Kidney (tissue), 14 donors: ENCODE data around the gene UBE3C. TPM values are rescaled to one million over a fixed set of nuclear protein-coding genes. Genes with fewer than 3 reads are reported as not detected.
"Not testable (repeated sequence)": the region's sequence is repeated elsewhere in the genome, so short reads cannot be mapped to it uniquely, and the experiment has no call there.

Experiments
- DNase-seq, 5 donors: peaks; one replicate each; pipeline ENCODE4 v3.0.0-alpha.2; 2013 to 2020
- FAIRE-seq: peaks from 2 replicates; lab custom pipeline; 2012; peaks lifted over from hg19 to GRCh38; lab: Jason Lieb, UNC
- H3K27ac ChIP-seq, 2 donors: one replicate each; pipeline ENCODE4 v1.7.0; 2013; ENCODE audit warnings: low read depth in 2 of 2, low read length in 2 of 2, inconsistent platforms in 1 of 2
- H3K27me3 ChIP-seq: one replicate; pipeline ENCODE4 v1.7.1; 2013; ENCODE audit warnings: low read length, inconsistent platforms; ENCODE audit not compliant: control insufficient read depth, insufficient read depth
- H3K36me3 ChIP-seq, 3 donors: one replicate each; pipeline versions ENCODE4 v1.7.0 to v1.7.1; 2013; ENCODE audit warnings: low read length in 3 of 3, control low read depth in 1 of 3, inconsistent platforms in 1 of 3; ENCODE audit not compliant: insufficient read depth in 3 of 3, control insufficient read depth in 2 of 3
- H3K4me1 ChIP-seq, 3 donors: one replicate each; pipeline versions ENCODE4 v1.7.0 to v1.7.1; 2013; ENCODE audit warnings: low read length in 3 of 3, inconsistent platforms in 1 of 3, low read depth in 1 of 3; ENCODE audit not compliant: control insufficient read depth in 2 of 3, insufficient read depth in 2 of 3
- H3K4me3 ChIP-seq, 3 donors: one replicate each; pipeline versions ENCODE4 v1.7.0 to v1.8.1; 2013; ENCODE audit warnings: low read length in 3 of 3, control low read depth in 1 of 3, inconsistent platforms in 1 of 3
- H3K9ac ChIP-seq, 3 donors: one replicate each; pipeline versions ENCODE4 v1.7.0 to v1.7.1; 2013; ENCODE audit warnings: low read length in 3 of 3, control low read depth in 1 of 3, inconsistent platforms in 1 of 3
- H3K9me3 ChIP-seq, 3 donors: one replicate each; pipeline versions ENCODE4 v1.7.0 to v1.7.1; 2013; ENCODE audit warnings: low read length in 3 of 3, control low read depth in 1 of 3, inconsistent platforms in 1 of 3; ENCODE audit not compliant: control insufficient read depth in 2 of 3, insufficient read depth in 1 of 3
- intact Hi-C: fragments of 100-400 bp; cut with DNase I; formaldehyde crosslinking; loops from one replicate; pipeline ENCODE4 v1.11.1; 2022
- polyA plus RNA-seq: library from polyadenylated mRNA; stranded (reverse); fragments of 350-450 nt; fragmentation: Illumina TruSeq; extraction: RNeasy Lipid Tissue Mini Kit (QIAGEN cat#74804); gene quantifications from one replicate; pipeline ENCODE4 v1.2.3, GENCODE V29; 2014; ENCODE audit warnings: low read depth, low replicate concordance; ENCODE audit not compliant: insufficient read depth
- total RNA-seq: library from RNA; stranded (reverse); fragmentation: NEBNext Ultra II Directional; extraction: Animal tissue kit (Norgen Biotek cat#: 25700); gene quantifications from one replicate; pipeline ENCODE4 v1.2.1, GENCODE V29; 2021
- TF ChIP-seq, protein P1 (sequence below): IDR thresholded peaks from 3 replicates; pipeline ENCODE4 v1.5.1; 2012; ENCODE audit warnings: mild to moderate bottlenecking, moderate library complexity, borderline replicate concordance; ENCODE audit not compliant: insufficient read depth; ENCODE audit errors: extremely low read depth
- donor health status: control.
- donor health status: control.
- donor health status: control.
- donor health status: control.
- donor health status: control.
- donor health status: DM: yes; HTN: yes; CAD: no.
- donor health status: Normal renal cell carcinoma (clear cell type).

The UBE3C gene
- total and polyA plus RNA-seq, 2 donors from 2014 or later: 20.9 to 58.5 TPM

DNA sequence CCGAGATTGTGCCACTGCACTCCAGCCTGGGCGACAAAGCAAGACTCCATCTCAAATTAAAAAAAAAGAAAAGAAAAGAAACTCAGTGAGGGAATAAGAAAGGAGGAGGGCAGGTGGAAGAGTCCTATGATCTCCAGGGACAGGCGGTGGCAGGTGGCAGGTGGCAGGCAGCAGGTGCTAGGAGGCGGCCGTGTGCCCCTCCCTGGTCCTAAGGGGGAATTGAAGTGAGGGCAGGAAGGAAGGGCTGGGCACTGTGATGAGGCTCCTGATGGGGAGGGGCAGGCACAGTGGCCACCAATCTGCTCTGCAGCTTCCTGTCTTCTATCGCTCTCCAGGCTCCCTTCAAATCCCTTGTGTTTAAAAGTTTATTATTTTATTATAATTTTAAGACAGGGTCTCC is 41.2 kb upstream of the UBE3C start:
- Histone ChIP-seq H3K4me1 (no peaks in the 10 kb centered on the region), H3K9me3 (peaks cover 0 to 8% (median 6%) of the 10 kb centered on the region in 3 donors), H3K36me3 (no peaks in the 10 kb centered on the region), H3K9ac (no peak overlapping the region), H3K27me3 (no peaks in the 10 kb centered on the region), H3K4me3 (no peak overlapping the region), H3K27ac (no peak overlapping the region)
- intact Hi-C loops: no loop called here
- no peak for DNase-seq
- FAIRE-seq: no peak
- TF ChIP-seq, protein P1, sequence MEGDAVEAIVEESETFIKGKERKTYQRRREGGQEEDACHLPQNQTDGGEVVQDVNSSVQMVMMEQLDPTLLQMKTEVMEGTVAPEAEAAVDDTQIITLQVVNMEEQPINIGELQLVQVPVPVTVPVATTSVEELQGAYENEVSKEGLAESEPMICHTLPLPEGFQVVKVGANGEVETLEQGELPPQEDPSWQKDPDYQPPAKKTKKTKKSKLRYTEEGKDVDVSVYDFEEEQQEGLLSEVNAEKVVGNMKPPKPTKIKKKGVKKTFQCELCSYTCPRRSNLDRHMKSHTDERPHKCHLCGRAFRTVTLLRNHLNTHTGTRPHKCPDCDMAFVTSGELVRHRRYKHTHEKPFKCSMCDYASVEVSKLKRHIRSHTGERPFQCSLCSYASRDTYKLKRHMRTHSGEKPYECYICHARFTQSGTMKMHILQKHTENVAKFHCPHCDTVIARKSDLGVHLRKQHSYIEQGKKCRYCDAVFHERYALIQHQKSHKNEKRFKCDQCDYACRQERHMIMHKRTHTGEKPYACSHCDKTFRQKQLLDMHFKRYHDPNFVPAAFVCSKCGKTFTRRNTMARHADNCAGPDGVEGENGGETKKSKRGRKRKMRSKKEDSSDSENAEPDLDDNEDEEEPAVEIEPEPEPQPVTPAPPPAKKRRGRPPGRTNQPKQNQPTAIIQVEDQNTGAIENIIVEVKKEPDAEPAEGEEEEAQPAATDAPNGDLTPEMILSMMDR: no peak

DNA sequence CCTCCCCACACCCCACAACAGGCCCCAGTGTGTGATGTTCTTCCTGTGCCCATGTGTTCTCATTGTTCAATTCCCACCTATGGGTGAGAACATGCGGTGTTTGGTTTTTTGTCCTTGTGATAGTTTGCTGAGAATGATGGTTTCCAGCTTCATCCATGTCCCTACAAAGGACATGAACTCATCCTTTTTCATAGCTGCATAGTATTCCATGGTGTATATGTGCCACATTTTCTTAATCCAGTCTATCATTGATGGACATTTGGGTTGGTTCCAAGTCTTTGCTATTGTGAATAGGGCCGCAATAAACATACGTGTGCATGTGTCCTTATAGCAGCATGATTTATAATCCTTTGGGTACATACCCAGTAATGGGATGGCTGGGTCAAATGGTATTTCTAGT is 38.7 kb upstream of the UBE3C start:
- H3K9me3 ChIP-seq, H3K36me3 ChIP-seq, H3K27ac ChIP-seq, H3K27me3 ChIP-seq, DNase-seq, H3K9ac ChIP-seq, H3K4me3 ChIP-seq, H3K4me1 ChIP-seq, intact Hi-C loops, FAIRE-seq: not testable (repeated sequence)

DNA sequence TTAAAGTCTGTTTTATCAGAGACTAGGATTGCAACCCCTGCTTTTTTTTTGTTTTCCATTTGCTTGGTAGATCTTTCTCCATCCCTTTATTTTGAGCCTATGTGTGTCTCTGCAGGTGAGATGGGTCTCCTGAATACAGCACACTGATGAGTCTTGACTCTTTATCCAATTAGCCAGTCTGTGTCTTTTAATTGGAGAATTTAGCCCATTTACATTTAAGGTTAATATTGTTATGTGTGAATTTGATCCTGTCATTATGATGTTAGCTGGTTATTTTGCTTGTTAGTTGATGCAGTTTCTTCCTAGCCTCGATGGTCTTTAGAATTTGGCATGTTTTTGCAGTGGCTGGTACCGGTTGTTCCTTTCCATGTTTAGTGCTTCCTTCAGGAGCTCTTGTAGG is 35.1 kb upstream of the UBE3C start:
- H3K9ac ChIP-seq, H3K27ac ChIP-seq, H3K27me3 ChIP-seq, H3K4me1 ChIP-seq, DNase-seq, H3K9me3 ChIP-seq, FAIRE-seq, H3K4me3 ChIP-seq, intact Hi-C loops, H3K36me3 ChIP-seq: not testable (repeated sequence)

DNA sequence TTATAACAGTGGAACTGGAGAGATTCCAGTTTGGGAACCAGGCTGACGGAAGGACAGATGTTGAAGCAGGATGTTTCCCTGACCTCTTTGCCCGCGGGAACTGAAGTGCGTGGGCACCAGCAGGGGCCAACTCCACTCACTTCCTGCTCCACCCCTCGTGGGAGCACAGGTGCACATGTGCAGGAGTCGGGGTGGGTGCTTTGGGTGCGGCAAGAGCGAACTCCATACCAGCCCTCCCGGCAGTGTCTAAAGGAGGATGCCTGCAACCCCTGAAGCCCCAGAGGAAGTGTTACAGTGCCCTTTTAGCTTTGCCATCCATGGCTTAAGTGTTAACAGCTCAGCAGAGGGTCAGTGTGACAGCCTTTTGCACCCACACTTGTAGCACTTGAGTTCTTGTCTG is 27.4 kb upstream of the UBE3C start:
- no peak overlapping the region for H3K9ac ChIP-seq
- TF ChIP-seq, protein P1: no peak
- DNase-seq: no peak
- peaks cover 0 to 12% (median 0%) of the 10 kb centered on the region in 3 donors for H3K9me3 ChIP-seq
- no peaks in the 10 kb centered on the region for H3K36me3 ChIP-seq
- H3K27me3 ChIP-seq: no peaks in the 10 kb centered on the region
- H3K27ac ChIP-seq: no peak overlapping the region
- FAIRE-seq: no peak
- intact Hi-C loops: no loop called here
- no peaks in the 10 kb centered on the region for H3K4me1 ChIP-seq
- H3K4me3 ChIP-seq: no peak overlapping the region
